AG04450 (cell line): ENCODE measurements around the gene RFPL1. TPM values are rescaled to one million over a fixed set of nuclear protein-coding genes. Genes with fewer than 3 reads are reported as not detected.
"Not testable (repeated sequence)": the region's sequence is repeated elsewhere in the genome, so short reads cannot be mapped to it uniquely, and the experiment has no call there.

Experiments
- CTCF ChIA-PET: fragments of 300-600, 350-600 bp; formaldehyde crosslinking; extraction: SDS; loops from one replicate; lab custom pipeline; 2022; ENCODE audit warnings: antibody characterized with exemption, inconsistent platforms; lab: Charles Lee
- POLR2A ChIA-PET: fragments of 350-600 bp; formaldehyde crosslinking; extraction: SDS; loops from one replicate; lab custom pipeline; 2021; ENCODE audit warnings: antibody characterized with exemption, inconsistent platforms; lab: Yijun Ruan, JAX
- DNase-seq: peaks from one replicate; pipeline ENCODE4 v3.0.0-alpha.2; 2011; ENCODE audit warnings: low read depth, low spot score
- H3K27ac ChIP-seq: one replicate; pipeline ENCODE4 v1.5.1; 2012; ENCODE audit warnings: low read depth, low read length, control low read depth
- H3K27me3 ChIP-seq: one replicate; pipeline ENCODE4 v1.6.0; 2012; ENCODE audit warnings: low read length; ENCODE audit not compliant: control insufficient read depth, insufficient read depth
- H3K4me3 ChIP-seq: 2 replicates; pipeline ENCODE4 v1.5.1; 2011; ENCODE audit warnings: mild to moderate bottlenecking, low read depth, low read length, control low read depth
- H3K9me3 ChIP-seq: 2 replicates; pipeline ENCODE4 v1.5.1; 2012; ENCODE audit warnings: low read length; ENCODE audit not compliant: control insufficient read depth, insufficient read depth
- CTCF ChIP-seq: IDR thresholded peaks from 2 replicates; pipeline ENCODE4 v1.5.1; 2011; ENCODE audit warnings: low read depth, low read length, control low read depth, inconsistent platforms
- polyA plus RNA-seq: library from polyadenylated mRNA; depleted of rRNA; stranded (reverse); fragments of >200 nt; gene quantifications from 2 replicates; pipeline ENCODE4 v1.2.3, GENCODE V29; 2011

The RFPL1 gene
- polyA plus RNA-seq, 1 experiment: not detected

GRCh38 chr22:29408940-29409339, 29.4 kb upstream of the RFPL1 start:
- Histone ChIP-seq H3K9me3 (no peaks in the 10 kb centered on the region), H3K27me3 (no peaks in the 10 kb centered on the region), H3K27ac (no peak overlapping the region), H3K4me3 (no peak overlapping the region)
- no peak for DNase-seq
- TF ChIP-seq CTCF: no peak
- POLR2A ChIA-PET: no interaction called here
- CTCF ChIA-PET: no interaction called here

- DNase-seq, H3K27ac ChIP-seq, H3K9me3 ChIP-seq, POLR2A ChIA-PET, H3K27me3 ChIP-seq, CTCF ChIA-PET, H3K4me3 ChIP-seq: not testable (repeated sequence)
These were observed 26.7 kb upstream of the RFPL1 start for GRCh38 chr22:29411569-29412211.

GRCh38 chr22:29412772-29413171, 25.6 kb upstream of the RFPL1 start:
- H3K27me3 ChIP-seq, H3K9me3 ChIP-seq, DNase-seq, CTCF ChIA-PET, H3K27ac ChIP-seq, H3K4me3 ChIP-seq, POLR2A ChIA-PET: not testable (repeated sequence)
- peak; percentile 29 for TF ChIP-seq CTCF

GRCh38 chr22:29414951-29415591, 23.3 kb upstream of the RFPL1 start:
- not testable (repeated sequence) for H3K4me3 ChIP-seq

GRCh38 chr22:29418704-29419103, 19.7 kb upstream of the RFPL1 start:
- CTCF ChIA-PET, H3K27me3 ChIP-seq: not testable (repeated sequence)

More at GRCh38 chr22:29414951-29415591, 23.3 kb upstream of the RFPL1 start:
- H3K27ac ChIP-seq, H3K9me3 ChIP-seq, POLR2A ChIA-PET, H3K27me3 ChIP-seq, DNase-seq: not testable (repeated sequence)
- CTCF ChIA-PET: interaction anchor here (0.5 kb wide), 1 partner anchor 37 kb away, joined by 7 read pairs; no protein-coding TSS in a partner anchor

GRCh38 chr22:29426476-29426875, 11.9 kb upstream of the RFPL1 start:
- CTCF ChIA-PET: no interaction called here
- no peak for DNase-seq
- no peak overlapping the region for H3K27ac ChIP-seq
- H3K27me3 ChIP-seq: peaks cover 33% of the 10 kb centered on the region
- POLR2A ChIA-PET: no interaction called here
- no peak overlapping the region for H3K4me3 ChIP-seq
- TF ChIP-seq CTCF: no peak
- H3K9me3 ChIP-seq: no peaks in the 10 kb centered on the region

More at GRCh38 chr22:29418704-29419103, 19.7 kb upstream of the RFPL1 start:
- POLR2A ChIA-PET, H3K27ac ChIP-seq, DNase-seq, H3K9me3 ChIP-seq, H3K4me3 ChIP-seq: not testable (repeated sequence)
